Smooth muscle cell (in vitro differentiated cells): Measurements from ENCODE around the gene TMEM135. TPM values are rescaled to one million over a fixed set of nuclear protein-coding genes. Genes with fewer than 3 reads are reported as not detected.
"Not testable (repeated sequence)": the region's sequence is repeated elsewhere in the genome, so short reads cannot be mapped to it uniquely, and the experiment has no call there.

Experiments used
- DNase-seq: peaks from one replicate; lab custom pipeline; 2025; ENCODE audit not compliant: unreplicated experiment; lab: John Stamatoyannopoulos, UW
- H2AFZ ChIP-seq: fragments of 200-600 bp; sonication (generic); 2 replicates; pipeline ENCODE4 v1.6.0; 2016; ENCODE audit warnings: antibody characterized with exemption, low read depth, mild to moderate bottlenecking
- H3F3A ChIP-seq: fragments of 200-600 bp; sonication (generic); 2 replicates; pipeline ENCODE4 v1.6.0; 2017; ENCODE audit warnings: antibody characterized with exemption, low read depth
- H3K27ac ChIP-seq: fragments of 200-600 bp; sonication (generic); 2 replicates; pipeline ENCODE4 v1.5.1; 2016; ENCODE audit warnings: low read depth, mild to moderate bottlenecking
- H3K27me3 ChIP-seq: fragments of 200-600 bp; sonication (generic); 2 replicates; pipeline ENCODE4 v1.6.1; 2016; ENCODE audit warnings: low read depth, mild to moderate bottlenecking
- H3K36me3 ChIP-seq: fragments of 200-600 bp; sonication (generic); 2 replicates; pipeline ENCODE4 v1.5.1; 2016; ENCODE audit warnings: low read depth
- H3K4me1 ChIP-seq: fragments of 200-600 bp; sonication (generic); 2 replicates; pipeline ENCODE4 v1.5.1; 2016; ENCODE audit warnings: low read depth
- H3K4me2 ChIP-seq: fragments of 200-600 bp; sonication (generic); 2 replicates; pipeline ENCODE4 v1.6.0; 2016; ENCODE audit warnings: mild to moderate bottlenecking
- H3K4me3 ChIP-seq: fragments of 200-600 bp; sonication (generic); 2 replicates; pipeline ENCODE4 v1.5.1; 2016; ENCODE audit warnings: mild to moderate bottlenecking
- H3K79me2 ChIP-seq: fragments of 200-600 bp; sonication (generic); 2 replicates; pipeline ENCODE4 v1.6.0; 2016; ENCODE audit warnings: low read depth, mild to moderate bottlenecking
- H3K9ac ChIP-seq: fragments of 200-600 bp; sonication (generic); 2 replicates; pipeline ENCODE4 v1.6.0; 2016; ENCODE audit warnings: low read depth
- H3K9me3 ChIP-seq: fragments of 200-600 bp; sonication (generic); replicated peaks from 2 replicates; pipeline ENCODE4 v1.5.1; 2016; ENCODE audit warnings: low read depth
- H4K20me1 ChIP-seq: fragments of 200-600 bp; sonication (generic); 2 replicates; pipeline ENCODE4 v1.6.0; 2016; ENCODE audit warnings: low read depth
- CTCF ChIP-seq: fragments of 200-600 bp; sonication (generic); IDR thresholded peaks from 2 replicates; pipeline ENCODE4 v1.5.1; 2017; ENCODE audit warnings: borderline replicate concordance, mild to moderate bottlenecking, antibody characterized with exemption; ENCODE audit not compliant: insufficient read depth, poor library complexity, severe bottlenecking
- WGBS: methylation state at CpG from one replicate; pipeline ENCODE4 v1.1.7; 2016; ENCODE audit warnings: low lambda C conversion rate; 5-methylcytosine and 5-hydroxymethylcytosine counted together
- polyA plus RNA-seq: library from polyadenylated mRNA; unstranded; fragments of >200 nt; fragmentation: Nextera tagmentation; extraction: Ambion mirVana; gene quantifications from 2 replicates; pipeline ENCODE4 v1.2.1, GENCODE V29; 2016
- total RNA-seq: library from RNA; depleted of rRNA; stranded (reverse); fragments of >200 nt; gene quantifications from 2 replicates; pipeline ENCODE4 v1.2.3, GENCODE V29; 2014

TMEM135 gene
- total and polyA plus RNA-seq, 2 experiments from 2014 or later: 12.4 to 21.7 TPM

GRCh38 chr11:87275176-87275575 is 237.4 kb downstream of the TMEM135 start:
- H2AFZ ChIP-seq: no peak overlapping the region
- TF ChIP-seq CTCF: no peak

GRCh38 chr11:87280143-87280542 is 242.4 kb downstream of the TMEM135 start:
- no peaks in the 10 kb centered on the region for H3K27me3 ChIP-seq
- H3K36me3 ChIP-seq: no peaks in the 10 kb centered on the region
- no peak overlapping the region for H2AFZ ChIP-seq
- 91% methylated on average over 2 of the region's 2 CpGs for WGBS
- no peak overlapping the region for H3K9ac ChIP-seq
- H3K4me1 ChIP-seq: no peaks in the 10 kb centered on the region
- no peaks in the 10 kb centered on the region for H3K9me3 ChIP-seq
- no peak overlapping the region for H3K27ac ChIP-seq
- peaks cover 2% of the 10 kb centered on the region for H3K79me2 ChIP-seq
- TF ChIP-seq CTCF: no peak
- no peaks in the 10 kb centered on the region for H3F3A ChIP-seq
- no peaks in the 10 kb centered on the region for H4K20me1 ChIP-seq
- DNase-seq: no peak
- no peak overlapping the region for H3K4me3 ChIP-seq
- H3K4me2 ChIP-seq: no peak overlapping the region

More at GRCh38 chr11:87275176-87275575, 237.4 kb downstream of the TMEM135 start:
- H3K27ac ChIP-seq: no peak overlapping the region
- H3K4me1 ChIP-seq: no peaks in the 10 kb centered on the region
- no peak for DNase-seq
- no peaks in the 10 kb centered on the region for H3F3A ChIP-seq
- no peak overlapping the region for H3K9ac ChIP-seq
- H4K20me1 ChIP-seq: peaks cover 11% of the 10 kb centered on the region
- H3K36me3 ChIP-seq: no peaks in the 10 kb centered on the region
- H3K4me3 ChIP-seq: no peak overlapping the region
- no peaks in the 10 kb centered on the region for H3K9me3 ChIP-seq
- WGBS: 93% methylated on average over 1 of the region's 1 CpG
- peaks cover 11% of the 10 kb centered on the region for H3K79me2 ChIP-seq
- no peaks in the 10 kb centered on the region for H3K27me3 ChIP-seq
- H3K4me2 ChIP-seq: no peak overlapping the region

GRCh38 chr11:87281496-87281895 is 243.8 kb downstream of the TMEM135 start:
- Histone ChIP-seq H3K4me2 (no peak overlapping the region), H4K20me1 (no peaks in the 10 kb centered on the region), H3K79me2 (peaks cover 2% of the 10 kb centered on the region), H3K9me3 (no peaks in the 10 kb centered on the region), H3K9ac (no peak overlapping the region), H3K27ac (no peak overlapping the region), H2AFZ (no peak overlapping the region), H3K36me3 (no peaks in the 10 kb centered on the region), H3F3A (no peaks in the 10 kb centered on the region), H3K27me3 (no peaks in the 10 kb centered on the region), H3K4me1 (no peaks in the 10 kb centered on the region), H3K4me3 (no peak overlapping the region)
- no peak for TF ChIP-seq CTCF
- WGBS: 83% methylated on average over 3 of the region's 3 CpGs
- DNase-seq: no peak

GRCh38 chr11:87284306-87284705 is 246.6 kb downstream of the TMEM135 start:
- WGBS: 56% methylated on average over 2 of the region's 2 CpGs
- Histone ChIP-seq H3K4me2 (no peak overlapping the region), H3K4me3 (no peak overlapping the region), H3K27ac (no peak overlapping the region), H2AFZ (no peak overlapping the region), H3K9ac (no peak overlapping the region), H3F3A (no peaks in the 10 kb centered on the region), H3K79me2 (no peaks in the 10 kb centered on the region), H3K4me1 (no peaks in the 10 kb centered on the region), H3K27me3 (no peaks in the 10 kb centered on the region), H3K36me3 (no peaks in the 10 kb centered on the region), H4K20me1 (no peaks in the 10 kb centered on the region), H3K9me3 (no peaks in the 10 kb centered on the region)
- TF ChIP-seq CTCF: no peak
- DNase-seq: no peak

- H2AFZ ChIP-seq, DNase-seq: not testable (repeated sequence)
Measured at GRCh38 chr11:87285674-87286073, 247.9 kb downstream of the TMEM135 start.

More at GRCh38 chr11:87285674-87286073, 247.9 kb downstream of the TMEM135 start:
- not testable (repeated sequence) for H3K27ac ChIP-seq, H3K27me3 ChIP-seq, H3K9ac ChIP-seq, H4K20me1 ChIP-seq, H3K79me2 ChIP-seq, H3K9me3 ChIP-seq, H3K4me2 ChIP-seq, H3K4me1 ChIP-seq, H3K4me3 ChIP-seq, H3K36me3 ChIP-seq, H3F3A ChIP-seq
- 97% methylated on average over 7 of the region's 7 CpGs for WGBS
